Duodenal mucosa (tissue), 2 donors: ENCODE data around the gene RASD1.

ENCODE experiments used
- H3K27ac ChIP-seq: one replicate; pipeline ENCODE4 v1.7.0; 2013; ENCODE audit warnings: low read depth, low read length
- H3K27me3 ChIP-seq, 2 donors: one replicate each; pipeline ENCODE4 v1.7.0; 2013; ENCODE audit warnings: low read length in 2 of 2, control low read depth in 1 of 2; ENCODE audit not compliant: insufficient read depth in 2 of 2, control insufficient read depth in 1 of 2
- H3K36me3 ChIP-seq, 2 donors: one replicate each; pipeline ENCODE4 v1.7.0; 2013; ENCODE audit warnings: low read length in 2 of 2, control low read depth in 1 of 2; ENCODE audit not compliant: insufficient read depth in 2 of 2, control insufficient read depth in 1 of 2
- H3K4me1 ChIP-seq, 2 donors: one replicate each; pipeline ENCODE4 v1.7.0; 2013; ENCODE audit warnings: low read length in 2 of 2, control low read depth in 1 of 2; ENCODE audit not compliant: insufficient read depth in 2 of 2, control insufficient read depth in 1 of 2
- H3K4me3 ChIP-seq, 2 donors: one replicate each; pipeline ENCODE4 v1.7.0; 2013; ENCODE audit warnings: low read length in 2 of 2, low read depth in 1 of 2
- H3K9ac ChIP-seq, 2 donors: one replicate each; pipeline ENCODE4 v1.7.0; 2013; ENCODE audit warnings: low read length in 2 of 2, low read depth in 1 of 2
- H3K9me3 ChIP-seq, 2 donors: one replicate each; pipeline ENCODE4 v1.7.0; 2013; ENCODE audit warnings: low read length in 2 of 2, control low read depth in 1 of 2; ENCODE audit not compliant: control insufficient read depth in 1 of 2

RASD1 gene

GRCh38 chr17:17527534-17527933 is 31.3 kb upstream of the RASD1 start:
- H3K9me3 ChIP-seq: no peaks in the 10 kb centered on the region
- no peaks in the 10 kb centered on the region for H3K27me3 ChIP-seq
- H3K27ac ChIP-seq: no peak overlapping the region
- H3K4me3 ChIP-seq: no peak overlapping the region
- H3K9ac ChIP-seq: no peak overlapping the region
- H3K4me1 ChIP-seq: peaks cover 18 to 23% of the 10 kb centered on the region in 2 donors
- no peaks in the 10 kb centered on the region for H3K36me3 ChIP-seq

- Histone ChIP-seq H3K9ac (peak overlapping the region in 1 of 2 donors; percentile 6), H3K27ac (no peak overlapping the region)
These were observed 30.2 kb upstream of the RASD1 start for GRCh38 chr17:17526369-17526768.

DNA sequence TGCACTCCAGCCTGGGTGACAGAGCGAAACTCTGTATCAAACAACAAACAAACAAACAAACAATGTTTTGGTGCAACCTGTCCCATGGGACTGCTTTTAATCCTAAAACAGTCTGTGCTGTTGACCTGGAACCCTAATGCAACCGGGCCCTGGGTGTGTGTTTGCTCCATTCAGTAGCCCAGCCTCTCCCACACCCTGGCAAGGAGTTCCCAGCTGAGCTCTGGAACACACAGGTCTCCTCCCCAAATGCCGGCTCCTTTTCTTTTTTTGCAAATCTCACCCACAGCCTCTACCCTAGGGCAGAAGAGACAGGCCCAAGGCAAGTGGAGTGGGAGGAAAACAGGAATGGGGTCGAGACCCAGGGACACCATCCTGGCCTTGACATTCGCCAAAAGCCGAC is 29.8 kb upstream of the RASD1 start:
- no peaks in the 10 kb centered on the region for H3K27me3 ChIP-seq
- H3K27ac ChIP-seq: no peak overlapping the region
- H3K4me1 ChIP-seq: peaks cover 18 to 23% of the 10 kb centered on the region in 2 donors
- H3K36me3 ChIP-seq: no peaks in the 10 kb centered on the region
- H3K9me3 ChIP-seq: no peaks in the 10 kb centered on the region
- peak overlapping the region in 1 of 2 donors; percentile 6 for H3K9ac ChIP-seq
- no peak overlapping the region for H3K4me3 ChIP-seq

More at GRCh38 chr17:17526369-17526768, 30.2 kb upstream of the RASD1 start:
- H3K4me1 ChIP-seq: peaks cover 18 to 23% of the 10 kb centered on the region in 2 donors
- no peaks in the 10 kb centered on the region for H3K9me3 ChIP-seq
- no peaks in the 10 kb centered on the region for H3K36me3 ChIP-seq
- H3K27me3 ChIP-seq: no peaks in the 10 kb centered on the region
- H3K4me3 ChIP-seq: no peak overlapping the region

GRCh38 chr17:17525311-17525710 is 29.1 kb upstream of the RASD1 start:
- no peak overlapping the region for H3K27ac ChIP-seq
- no peaks in the 10 kb centered on the region for H3K27me3 ChIP-seq
- no peak overlapping the region for H3K4me3 ChIP-seq
- no peaks in the 10 kb centered on the region for H3K9me3 ChIP-seq
- H3K9ac ChIP-seq: no peak overlapping the region
- no peaks in the 10 kb centered on the region for H3K36me3 ChIP-seq
- H3K4me1 ChIP-seq: peaks cover 18 to 23% of the 10 kb centered on the region in 2 donors

DNA sequence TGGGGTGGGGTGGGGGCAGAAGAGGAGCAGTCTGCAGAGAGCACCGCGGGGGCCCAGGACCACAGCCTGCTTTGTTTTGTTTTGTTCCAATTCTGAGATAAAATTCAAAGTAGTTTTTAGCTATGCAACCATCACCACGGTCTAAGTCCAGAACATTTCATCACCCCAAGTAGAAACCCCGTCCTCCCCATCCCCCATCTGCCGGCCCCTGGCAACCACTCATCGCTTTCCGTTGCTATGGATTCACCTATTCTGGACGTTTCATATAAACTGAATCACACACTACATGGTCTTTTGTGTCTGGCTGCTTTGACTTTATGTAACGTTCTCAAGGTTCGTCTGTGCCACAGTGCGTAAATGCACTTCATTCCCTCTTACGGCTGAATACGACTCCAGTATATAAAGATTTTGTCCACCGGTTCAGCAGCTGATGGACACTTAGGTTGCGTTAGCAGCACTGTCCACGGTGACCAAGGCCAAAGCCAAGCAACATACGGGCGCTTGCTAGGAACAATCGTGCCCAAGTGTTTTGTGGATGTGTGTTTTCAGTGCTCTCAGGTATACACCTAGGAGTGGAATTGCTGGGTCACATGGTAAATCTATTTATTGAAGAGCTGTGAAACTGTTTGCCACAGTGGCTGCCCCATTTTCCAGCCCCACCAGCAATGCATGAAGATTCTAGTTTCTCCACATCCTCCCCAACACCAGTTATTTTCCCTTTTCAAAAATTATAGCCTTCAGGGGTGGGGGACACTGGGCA is 27.7 kb upstream of the RASD1 start:
- H3K27ac ChIP-seq: no peak overlapping the region
- no peaks in the 10 kb centered on the region for H3K9me3 ChIP-seq
- peaks cover 14 to 15% of the 10 kb centered on the region in 2 donors for H3K4me1 ChIP-seq
- no peak overlapping the region for H3K9ac ChIP-seq
- no peaks in the 10 kb centered on the region for H3K36me3 ChIP-seq
- H3K27me3 ChIP-seq: no peaks in the 10 kb centered on the region
- no peak overlapping the region for H3K4me3 ChIP-seq

DNA sequence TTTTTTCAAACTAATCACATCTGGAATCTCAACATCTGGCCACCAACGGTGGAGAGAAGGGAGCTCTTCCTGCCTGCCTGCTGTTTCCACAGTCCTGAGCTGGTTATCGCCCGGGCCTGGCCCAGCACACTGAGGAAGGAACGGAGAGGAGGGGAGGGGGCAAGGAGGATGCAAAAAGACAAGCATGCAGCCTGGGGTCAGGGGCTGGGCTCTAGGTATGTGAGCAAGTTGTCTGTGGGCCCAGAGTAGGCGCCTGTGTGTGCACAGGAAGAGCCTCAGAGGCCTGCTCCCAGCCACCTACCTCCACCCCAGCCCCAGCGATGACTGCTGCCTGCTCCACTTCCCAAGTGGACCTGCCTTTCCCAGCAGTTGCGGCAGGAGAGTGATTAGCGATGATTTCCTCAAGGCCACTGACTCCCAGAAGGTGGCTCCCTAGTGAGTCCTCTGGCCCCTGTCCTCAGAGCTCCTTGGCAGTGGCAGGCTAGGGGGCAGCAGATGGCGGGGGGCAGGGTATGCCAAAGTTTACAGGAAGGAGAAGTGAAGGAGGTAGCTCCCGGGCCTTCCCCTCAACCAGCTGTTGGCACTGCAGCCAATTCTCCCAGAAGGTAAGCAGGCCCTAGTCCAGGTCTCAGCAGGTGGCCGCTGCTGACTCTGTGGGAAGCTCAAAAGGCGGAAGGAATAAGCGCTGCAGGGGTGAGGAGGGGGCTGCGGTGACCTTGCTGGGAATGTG is 27.0 kb upstream of the RASD1 start:
- Histone ChIP-seq H3K4me3 (no peak overlapping the region), H3K4me1 (peaks cover 13 to 14% of the 10 kb centered on the region in 2 donors), H3K27me3 (no peaks in the 10 kb centered on the region), H3K27ac (no peak overlapping the region), H3K9ac (no peak overlapping the region), H3K36me3 (no peaks in the 10 kb centered on the region), H3K9me3 (no peaks in the 10 kb centered on the region)

- peaks cover 3 to 5% of the 10 kb centered on the region in 2 donors for H3K4me1 ChIP-seq
- H3K4me3 ChIP-seq: no peak overlapping the region
- no peaks in the 10 kb centered on the region for H3K9me3 ChIP-seq
- H3K36me3 ChIP-seq: no peaks in the 10 kb centered on the region
- no peaks in the 10 kb centered on the region for H3K27me3 ChIP-seq
- no peak overlapping the region for H3K9ac ChIP-seq
- H3K27ac ChIP-seq: no peak overlapping the region
These were observed 24.5 kb upstream of the RASD1 start for GRCh38 chr17:17520599-17521232.

DNA sequence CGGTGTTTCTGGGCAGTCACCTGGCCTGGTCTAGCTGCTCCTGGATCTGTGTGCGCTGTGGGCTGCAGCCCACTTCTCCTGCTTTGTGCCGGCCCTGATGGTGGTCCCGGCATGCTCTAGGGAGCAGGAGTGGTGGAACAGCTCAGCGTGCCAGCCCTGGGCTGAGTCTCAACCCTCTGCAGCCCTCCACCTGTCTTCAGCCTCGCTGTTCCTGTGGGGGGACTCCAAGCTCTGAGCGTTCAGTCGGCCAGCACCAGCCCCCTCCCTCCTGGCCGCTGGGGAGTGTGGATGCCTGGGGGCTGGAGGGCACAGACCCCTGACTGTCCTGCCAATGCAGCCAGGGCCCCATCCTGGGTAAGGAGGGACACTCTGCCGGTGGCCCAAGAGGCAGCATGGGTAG is 23.7 kb upstream of the RASD1 start:
- Histone ChIP-seq H3K36me3 (no peaks in the 10 kb centered on the region), H3K4me1 (peaks cover 0 to 5% of the 10 kb centered on the region in 2 donors), H3K9me3 (no peaks in the 10 kb centered on the region), H3K27me3 (no peaks in the 10 kb centered on the region), H3K4me3 (no peak overlapping the region), H3K9ac (no peak overlapping the region), H3K27ac (no peak overlapping the region)

- Histone ChIP-seq H3K27ac (no peak overlapping the region), H3K4me1 (peaks cover 0 to 5% of the 10 kb centered on the region in 2 donors), H3K9me3 (no peaks in the 10 kb centered on the region), H3K36me3 (no peaks in the 10 kb centered on the region), H3K4me3 (no peak overlapping the region), H3K9ac (no peak overlapping the region), H3K27me3 (no peaks in the 10 kb centered on the region)
These were observed 22.8 kb upstream of the RASD1 start for GRCh38 chr17:17518951-17519350.

- Histone ChIP-seq H3K9ac (no peak overlapping the region), H3K27me3 (no peaks in the 10 kb centered on the region), H3K9me3 (no peaks in the 10 kb centered on the region), H3K36me3 (no peaks in the 10 kb centered on the region), H3K27ac (no peak overlapping the region), H3K4me1 (peaks cover 0 to under 1% of the 10 kb centered on the region in 2 donors), H3K4me3 (no peak overlapping the region)
These were observed 21.8 kb upstream of the RASD1 start for GRCh38 chr17:17518014-17518413.
